Measurements from ENCODE around the gene BMPR1B.

- TF ChIP-seq CTCF (IDR thresholded peaks at IDR 0.05 in 2 of 3, conservative IDR thresholded peaks at IDR 0.05 in 1 of 3; ENCODE audit: borderline replicate concordance in 1 of 3, insufficient read depth in 1 of 3, low read depth in 2 of 3, low read length in 2 of 3) (no peak), EGR1 (IDR thresholded peaks at IDR 0.05; ENCODE audit: low read depth) (no peak), POLR2A (IDR thresholded peaks at IDR 0.05; ENCODE audit: borderline replicate concordance, extremely low read depth, insufficient read depth, insufficient read length) (no peak), YY1 (IDR thresholded peaks at IDR 0.05; ENCODE audit: extremely low read depth, insufficient replicate concordance, low read depth, low read length) (no peak), POLR2AphosphoS5 (IDR thresholded peaks at IDR 0.05; ENCODE audit: low read depth, low read length) (no peak), EZH2 (IDR thresholded peaks at IDR 0.05) (no peak), MAX (IDR thresholded peaks at IDR 0.05) (no peak), EZH2phosphoT487 (IDR thresholded peaks at IDR 0.05; ENCODE audit: borderline replicate concordance) (no peak), CEBPB (IDR thresholded peaks at IDR 0.05; ENCODE audit: low read depth) (no peak), SP1 (IDR thresholded peaks at IDR 0.05; ENCODE audit: low read depth) (no peak), REST (IDR thresholded peaks at IDR 0.05; ENCODE audit: low read depth) (no peak), ZFX (IDR thresholded peaks at IDR 0.05) (no peak), RAD21 (IDR thresholded peaks at IDR 0.05; ENCODE audit: low read depth) (no peak), ELF1 (IDR thresholded peaks at IDR 0.05; ENCODE audit: borderline replicate concordance, low read depth) (no peak)
Observed at GRCh38 chr4:94722270-94722669, 35.5 kb upstream of the BMPR1B start.

Data from HCT116 (cell line).